Stimulated activated CD4-positive, alpha-beta T cell treated with anti-CD3 and anti-CD28 coated beads, Interleukin-4, amount 100 ng/mL, for 48 hours (primary cell): Measurements from ENCODE around the gene C11orf58.

ENCODE experiments used
- DNase-seq, 2 donors: peaks; one replicate each; pipeline ENCODE4 v3.0.0-alpha.2; 2020; ENCODE audit warnings: low read depth in 2 of 2

The C11orf58 gene

GRCh38 chr11:16767957-16768356 lies 29.5 kb downstream of the C11orf58 start:
- no peak for DNase-seq

- DNase-seq, result no peak
Observed at GRCh38 chr11:16769386-16769785, 30.9 kb downstream of the C11orf58 start.

- DNase-seq, result no peak
Observed at GRCh38 chr11:16770016-16770415, 31.6 kb downstream of the C11orf58 start.

GRCh38 chr11:16771350-16772140 lies 33.1 kb downstream of the C11orf58 start:
- DNase-seq, result no peak

- DNase-seq, result no peak
Observed at GRCh38 chr11:16772141-16772512, 33.7 kb downstream of the C11orf58 start.

GRCh38 chr11:16773981-16774935 lies 35.8 kb downstream of the C11orf58 start:
- DNase-seq, result no peak

GRCh38 chr11:16774936-16775613 lies 36.6 kb downstream of the C11orf58 start:
- no peak for DNase-seq

- DNase-seq, result no peak
Observed at GRCh38 chr11:16775614-16776283, 37.3 kb downstream of the C11orf58 start.

GRCh38 chr11:16776711-16777612 lies 38.5 kb downstream of the C11orf58 start:
- DNase-seq, result no peak

- no peak for DNase-seq
Observed at GRCh38 chr11:16777613-16777975, 39.1 kb downstream of the C11orf58 start.

- no peak for DNase-seq
Observed at GRCh38 chr11:16778286-16778685, 39.8 kb downstream of the C11orf58 start.

GRCh38 chr11:16778876-16779275 lies 40.4 kb downstream of the C11orf58 start:
- no peak for DNase-seq

GRCh38 chr11:16779436-16779835 lies 41.0 kb downstream of the C11orf58 start:
- no peak for DNase-seq

GRCh38 chr11:16780146-16780545 lies 41.7 kb downstream of the C11orf58 start:
- no peak for DNase-seq

GRCh38 chr11:16780698-16781550 lies 42.5 kb downstream of the C11orf58 start:
- DNase-seq, result no peak

GRCh38 chr11:16781936-16782919 lies 43.8 kb downstream of the C11orf58 start:
- DNase-seq, result no peak

GRCh38 chr11:16783321-16783801 lies 44.9 kb downstream of the C11orf58 start:
- no peak for DNase-seq

GRCh38 chr11:16784097-16784496 lies 45.6 kb downstream of the C11orf58 start:
- DNase-seq, result no peak
